ENCODE data around the gene PLCG1. TPM values are rescaled to one million over a fixed set of nuclear protein-coding genes. Genes with fewer than 3 reads are reported as not detected.

Gene PLCG1
- total and polyA plus RNA-seq, 2 of the 8 experiments (the other 6 are each of a cell fraction or from before 2014, with no cell fraction given), result 103 to 154 TPM

- Histone ChIP-seq H3K4me3 (ENCODE audit: extremely low read depth in 1 of 4, insufficient read depth in 2 of 4, low read depth in 3 of 4, low read length in 4 of 4) (no peak overlapping the region), H2AK5ac (ENCODE audit: low read depth, low read length) (no peak overlapping the region), H2BK12ac (ENCODE audit: low read depth, low read length) (no peak overlapping the region), H3K4me1 (replicated peaks in 1 of 4; ENCODE audit: control insufficient read depth in 3 of 4, insufficient read depth in 4 of 4, low read length in 3 of 4) (peaks cover 6 to 25% (median 15%) of the 10 kb centered on the region in 4 experiments), H2BK120ac (replicated peaks; ENCODE audit: low read depth, low read length) (no peak overlapping the region), H2AFZ (ENCODE audit: low read length) (no peak overlapping the region), H3K23ac (ENCODE audit: insufficient read length) (no peak overlapping the region), H3K27me3 (replicated peaks in 1 of 4; ENCODE audit: control insufficient read depth in 3 of 4, extremely low read depth in 1 of 4, insufficient read depth in 3 of 4, low read length in 3 of 4) (no peaks in the 10 kb centered on the region), H3K4ac (replicated peaks; ENCODE audit: insufficient read length, low read depth, low read length) (no peak overlapping the region), H3K23me2 (ENCODE audit: low read depth, low read length) (no peaks in the 10 kb centered on the region), H4K5ac (ENCODE audit: insufficient read length, low read depth, low read length) (no peak overlapping the region), H4K20me1 (replicated peaks in 1 of 2; ENCODE audit: control insufficient read depth in 1 of 2, insufficient read depth in 2 of 2, low read length in 2 of 2) (peaks cover 50 to 78% of the 10 kb centered on the region in 2 experiments), H2BK5ac (ENCODE audit: low read depth, low read length) (no peak overlapping the region), H3K18ac (ENCODE audit: extremely low read depth, low read length) (no peak overlapping the region), H3K79me1 (ENCODE audit: low read depth, low read length) (peaks cover 52% of the 10 kb centered on the region), H3K36me3 (ENCODE audit: control insufficient read depth in 2 of 4, insufficient read depth in 4 of 4, low read length in 3 of 4) (peaks cover 0 to 2% (median under 1%) of the 10 kb centered on the region in 4 experiments; a peak in 2 of 8 replicates), H3K56ac (replicated peaks; ENCODE audit: insufficient read length, low read depth, low read length) (no peak overlapping the region), H4K8ac (ENCODE audit: extremely low read depth, insufficient read depth, low read length) (no peak overlapping the region), H3K27ac (ENCODE audit: low read depth, low read length) (no peak overlapping the region), H3K14ac (ENCODE audit: insufficient read length) (no peak overlapping the region), H2BK20ac (ENCODE audit: low read length) (no peak overlapping the region), H3K9ac (replicated peaks in 1 of 4; ENCODE audit: extremely low read depth in 1 of 4, low read depth in 3 of 4, low read length in 3 of 4) (no peak overlapping the region), H3K4me2 (ENCODE audit: insufficient read depth in 1 of 2, low read depth in 2 of 2, low read length in 2 of 2) (no peak overlapping the region), H3K79me2 (ENCODE audit: control insufficient read depth in 1 of 2, insufficient read depth in 2 of 2, low read length in 2 of 2) (peaks cover 90 to 100% of the 10 kb centered on the region in 2 experiments), H3K9me3 (ENCODE audit: insufficient read depth in 2 of 2, low read depth in 1 of 2, low read length in 1 of 2) (no peaks in the 10 kb centered on the region), H2BK15ac (ENCODE audit: low read length) (no peak overlapping the region), H4K91ac (replicated peaks; ENCODE audit: insufficient read length, low read length) (no peak overlapping the region)
- CTCF ChIA-PET (ENCODE audit: partially characterized antibody), result interaction anchor here (0.6 to 2.4 kb wide), 6 partner anchors 10 to 105 kb away, joined by 3 to 12 read pairs (median 4); no protein-coding TSS in a partner anchor
- no peak for DNase-seq (ENCODE audit: low read depth in 1 of 2, low spot score in 2 of 2)
- POLR2A ChIA-PET (ENCODE audit: partially characterized antibody), result interaction anchor here (0.7 to 3.1 kb wide), 4 partner anchors 10 to 22 kb away, joined by 3 to 13 read pairs (median 4); no protein-coding TSS in a partner anchor
- WGBS, 2 experiments (ENCODE audit: extremely low coverage in 1 of 2, insufficient coverage in 1 of 2, insufficient read length in 1 of 2, insufficient replicate concordance in 2 of 2, low coverage in 1 of 2, low lambda C conversion rate in 2 of 2, missing lambda C conversion rate in 1 of 2), result 92% methylated on average over 2 of the region's 2 CpGs; no CpG with 5 or more reads in 1 of the 2 experiments
- no peak for FAIRE-seq
- no peak for TF ChIP-seq CHD1 (IDR thresholded peaks at IDR 0.05; ENCODE audit: low read depth, low read length)
- no peak for TF ChIP-seq KDM4A (IDR thresholded peaks at IDR 0.05; ENCODE audit: low read depth, low read length, severe bottlenecking)
Observed at GRCh38 chr20:41145317-41145716, 8.0 kb downstream of the PLCG1 start.
